Right lobe of liver (tissue), 4 donors: ENCODE measurements around the gene MYO16.

ENCODE experiments used
- POLR2A ChIP-seq: fragments of 450-650 bp; IDR thresholded peaks from one replicate; pipeline ENCODE4 v1.6.1; 2017; ENCODE audit warnings: antibody characterized with exemption, mild to moderate bottlenecking
- TF ChIP-seq, protein P1 (sequence below), 4 donors: fragments of 200-600 bp in 3 of 4; fragments of 450-650 bp in 1 of 4; IDR thresholded peaks; one replicate each; pipeline versions ENCODE4 v1.5.1 to v1.8.0; 2016 to 2022; ENCODE audit warnings: antibody characterized with exemption in 4 of 4, mild to moderate bottlenecking in 2 of 4
- donor health status: DM: no; HTN: no; CAD: no.
- donor health status: DM: no; HTN: no; CAD: no.
- donor health status: DM: no; HTN: yes; CAD: no.

GRCh38 chr13:108985166-108985565 is 355.8 kb downstream of the MYO16 start:
- TF ChIP-seq, protein P1, sequence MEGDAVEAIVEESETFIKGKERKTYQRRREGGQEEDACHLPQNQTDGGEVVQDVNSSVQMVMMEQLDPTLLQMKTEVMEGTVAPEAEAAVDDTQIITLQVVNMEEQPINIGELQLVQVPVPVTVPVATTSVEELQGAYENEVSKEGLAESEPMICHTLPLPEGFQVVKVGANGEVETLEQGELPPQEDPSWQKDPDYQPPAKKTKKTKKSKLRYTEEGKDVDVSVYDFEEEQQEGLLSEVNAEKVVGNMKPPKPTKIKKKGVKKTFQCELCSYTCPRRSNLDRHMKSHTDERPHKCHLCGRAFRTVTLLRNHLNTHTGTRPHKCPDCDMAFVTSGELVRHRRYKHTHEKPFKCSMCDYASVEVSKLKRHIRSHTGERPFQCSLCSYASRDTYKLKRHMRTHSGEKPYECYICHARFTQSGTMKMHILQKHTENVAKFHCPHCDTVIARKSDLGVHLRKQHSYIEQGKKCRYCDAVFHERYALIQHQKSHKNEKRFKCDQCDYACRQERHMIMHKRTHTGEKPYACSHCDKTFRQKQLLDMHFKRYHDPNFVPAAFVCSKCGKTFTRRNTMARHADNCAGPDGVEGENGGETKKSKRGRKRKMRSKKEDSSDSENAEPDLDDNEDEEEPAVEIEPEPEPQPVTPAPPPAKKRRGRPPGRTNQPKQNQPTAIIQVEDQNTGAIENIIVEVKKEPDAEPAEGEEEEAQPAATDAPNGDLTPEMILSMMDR (IDR thresholded peaks at IDR 0.05): no peak
- no peak for TF ChIP-seq POLR2A
